Adrenal gland (tissue), 12 donors: Measurements from ENCODE around the gene RAB1B. TPM values are rescaled to one million over a fixed set of nuclear protein-coding genes. Genes with fewer than 3 reads are reported as not detected.

ENCODE experiments used
- DNase-seq, 7 donors: peaks; one replicate each; pipeline ENCODE4 v3.0.0-alpha.2; 2019 to 2020
- H3K27ac ChIP-seq, 5 donors: fragments of 200-600 bp; sonication (generic) in 4 of 5; 1 replicate in 3 of 5; 2 replicates in 2 of 5; pipeline versions ENCODE4 v1.5.1 to v1.8.0; 2016 to 2020; ENCODE audit warnings: mild to moderate bottlenecking in 1 of 5
- H3K27me3 ChIP-seq: fragments of 200-600 bp; 2 replicates; pipeline ENCODE4 v1.8.0; 2021
- H3K36me3 ChIP-seq, 2 donors: fragments of 200-600 bp; replicated peaks in 1 of 2; 1 replicate in 1 of 2; 2 replicates in 1 of 2; pipeline versions ENCODE4 v1.5.1 to v1.8.0; 2018 to 2022
- H3K4me1 ChIP-seq, 2 donors: fragments of 200-600 bp; replicated peaks in 1 of 2; 1 replicate in 1 of 2; 2 replicates in 1 of 2; pipeline versions ENCODE4 v1.5.1 to v1.8.0; 2018 to 2021
- H3K4me3 ChIP-seq, 4 donors: fragments of 200-600 bp; sonication (generic) in 3 of 4; one replicate each; pipeline ENCODE4 v1.5.1; 2016 to 2018
- H3K9me3 ChIP-seq, 3 donors: fragments of 200-600 bp; sonication (generic) in 1 of 3; replicated peaks in 1 of 3; 1 replicate in 2 of 3; 2 replicates in 1 of 3; pipeline versions ENCODE4 v1.5.1 to v1.8.0; 2016 to 2021
- POLR2A ChIP-seq, 2 donors: fragments of 450-650 bp; IDR thresholded peaks; one replicate each; pipeline ENCODE4 v1.6.1; 2017; ENCODE audit warnings: antibody characterized with exemption in 2 of 2, mild to moderate bottlenecking in 2 of 2, moderate library complexity in 1 of 2
- WGBS, 4 donors: extraction: QIAGEN DNeasy Blood & Tissue Kit in 2 of 4; methylation state at CpG; one replicate each; pipeline versions ENCODE4 v1.1.5 to v1.1.7; 2013 to 2017; 5-methylcytosine and 5-hydroxymethylcytosine counted together
- intact Hi-C, 2 donors: fragments of 100-400 bp; cut with DNase I; formaldehyde crosslinking; loops; one replicate each; pipeline versions ENCODE4 v1.14.1 to v1.15.0; 2022 to 2023
- polyA plus RNA-seq, 3 donors: library from polyadenylated mRNA; stranded (reverse); fragments of 200-250 nt in 2 of 3; fragments of 350-450 nt in 1 of 3; fragmentation: Illumina TruSeq in 1 of 3; extraction: RNeasy Lipid Tissue Mini Kit (QIAGEN cat#74804) in 1 of 3; gene quantifications; one replicate each; pipeline ENCODE4 v1.2.3, GENCODE V29; 2013 to 2014
- total RNA-seq, 9 donors: library from RNA; depleted of rRNA in 4 of 9; stranded (reverse); fragments of >200 nt in 4 of 9; fragments of 120-200 nt in 1 of 9; fragmentation: NEBNext Ultra II Directional in 1 of 9; extraction: Animal tissue kit (Norgen Biotek cat#: 25700) in 1 of 9; gene quantifications; one replicate each; pipeline versions ENCODE4 v1.1.0 to v1.2.4, GENCODE V29; 2013 to 2023
- TF ChIP-seq, protein P1 (sequence below), 6 experiments: fragments of 450-650 bp in 4 of 6; fragments of 200-600 bp in 2 of 6; sonication (generic) in 1 of 6; IDR thresholded peaks; 1 replicate in 5 of 6; 2 replicates in 1 of 6; pipeline versions ENCODE4 v1.5.1 to v1.8.0; 2016 to 2021; ENCODE audit warnings: antibody characterized with exemption in 6 of 6, mild to moderate bottlenecking in 2 of 6, moderate library complexity in 1 of 6
- donor health status: healthy with polysubstance abuse.
- donor health status: Bipolar disorder and iron deficiency.
- donor health status: DM: yes; HTN: yes; CAD: no.
- donor health status: DM: no; HTN: no; CAD: no.
- donor health status: DM: no; HTN: no; CAD: no.
- donor health status: DM: yes; HTN: yes; CAD: no.

RAB1B gene
- total and polyA plus RNA-seq, 12 donors: 109 to 190 (median 162) TPM

DNA sequence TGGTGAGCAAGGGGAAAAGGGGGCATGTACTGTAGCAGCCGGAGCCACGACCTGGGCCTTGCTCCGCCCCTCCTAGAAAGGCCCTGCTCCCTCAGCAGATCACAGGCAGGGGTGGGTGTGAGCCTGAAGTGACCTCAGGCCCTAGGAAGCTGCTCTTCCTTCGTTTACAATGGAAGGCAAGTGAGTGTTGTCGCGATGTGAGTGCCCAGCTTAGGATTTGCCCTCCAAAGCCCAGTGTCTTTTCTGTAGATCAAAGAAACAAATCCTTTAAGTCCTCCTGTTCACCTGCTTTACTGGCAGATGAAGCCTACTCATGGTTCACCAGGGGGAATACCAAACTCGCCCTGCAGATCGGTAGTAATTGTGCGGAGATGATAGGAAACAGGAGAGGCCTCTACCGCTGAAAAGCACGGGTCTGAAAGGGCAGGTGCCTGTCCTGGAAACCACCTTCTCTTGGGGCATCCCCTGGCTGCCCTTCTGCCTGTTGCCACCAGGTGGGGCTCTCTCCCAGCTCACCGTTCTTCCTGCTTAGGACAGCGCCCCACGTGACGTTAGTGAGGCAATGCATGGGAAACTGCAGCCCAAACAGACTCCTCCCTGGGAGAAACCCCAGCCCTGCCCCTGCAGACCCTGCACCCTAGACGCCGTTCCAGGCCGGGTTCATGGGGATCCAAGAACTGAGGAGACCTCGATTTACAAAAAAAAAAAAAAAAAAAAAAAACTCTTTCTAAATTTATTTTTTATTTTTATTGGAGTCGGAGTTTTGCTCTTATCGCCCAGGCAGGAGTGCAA lies 45.9 kb upstream of the RAB1B start:
- H3K4me3 ChIP-seq: no peak overlapping the region
- no peaks in the 10 kb centered on the region for H3K4me1 ChIP-seq
- peaks cover 0 to 37% of the 10 kb centered on the region in 2 donors for H3K36me3 ChIP-seq
- 26 to 36% (median 28%) methylated on average over 8 to 21 of the region's 21 CpGs for WGBS, 4 donors
- no peak for TF ChIP-seq POLR2A (IDR thresholded peaks at IDR 0.05)
- TF ChIP-seq, protein P1, sequence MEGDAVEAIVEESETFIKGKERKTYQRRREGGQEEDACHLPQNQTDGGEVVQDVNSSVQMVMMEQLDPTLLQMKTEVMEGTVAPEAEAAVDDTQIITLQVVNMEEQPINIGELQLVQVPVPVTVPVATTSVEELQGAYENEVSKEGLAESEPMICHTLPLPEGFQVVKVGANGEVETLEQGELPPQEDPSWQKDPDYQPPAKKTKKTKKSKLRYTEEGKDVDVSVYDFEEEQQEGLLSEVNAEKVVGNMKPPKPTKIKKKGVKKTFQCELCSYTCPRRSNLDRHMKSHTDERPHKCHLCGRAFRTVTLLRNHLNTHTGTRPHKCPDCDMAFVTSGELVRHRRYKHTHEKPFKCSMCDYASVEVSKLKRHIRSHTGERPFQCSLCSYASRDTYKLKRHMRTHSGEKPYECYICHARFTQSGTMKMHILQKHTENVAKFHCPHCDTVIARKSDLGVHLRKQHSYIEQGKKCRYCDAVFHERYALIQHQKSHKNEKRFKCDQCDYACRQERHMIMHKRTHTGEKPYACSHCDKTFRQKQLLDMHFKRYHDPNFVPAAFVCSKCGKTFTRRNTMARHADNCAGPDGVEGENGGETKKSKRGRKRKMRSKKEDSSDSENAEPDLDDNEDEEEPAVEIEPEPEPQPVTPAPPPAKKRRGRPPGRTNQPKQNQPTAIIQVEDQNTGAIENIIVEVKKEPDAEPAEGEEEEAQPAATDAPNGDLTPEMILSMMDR (IDR thresholded peaks at IDR 0.05): peak; percentile 94 to 100 (median 99)
- DNase-seq: peak; percentile 88 to 96 (median 92)
- H3K27me3 ChIP-seq: no peaks in the 10 kb centered on the region
- H3K27ac ChIP-seq: no peak overlapping the region
- intact Hi-C loops: loop anchor here (2.0 to 10.0 kb wide), 3 partner anchors 36 to 62 kb away; partner anchors contain the start of gene YIF1A (in 1 of the 2)
- no peaks in the 10 kb centered on the region for H3K9me3 ChIP-seq

- no peak for DNase-seq
- TF ChIP-seq, protein P1 (IDR thresholded peaks at IDR 0.05): no peak
- TF ChIP-seq POLR2A (IDR thresholded peaks at IDR 0.05): no peak
- Histone ChIP-seq H3K27me3 (no peaks in the 10 kb centered on the region), H3K36me3 (peaks cover 0 to 29% of the 10 kb centered on the region in 2 donors), H3K4me3 (no peak overlapping the region), H3K4me1 (no peaks in the 10 kb centered on the region), H3K9me3 (no peaks in the 10 kb centered on the region), H3K27ac (no peak overlapping the region)
- intact Hi-C loops: loop anchor here (5.0 to 10.0 kb wide), 2 partner anchors 58 to 60 kb away; partner anchors contain the start of gene YIF1A (in 1 of the 2)
- 88 to 95% (median 93%) methylated on average over 10 of the region's 10 CpGs for WGBS, 4 donors
Measured at GRCh38 chr11:66224226-66224855, 44.1 kb upstream of the RAB1B start.

- intact Hi-C loops: loop anchor here in 1 of 2 donors (10.0 kb wide), 1 partner anchor 60 kb away; the partner anchor contains the start of gene YIF1A
- DNase-seq: no peak
- no peaks in the 10 kb centered on the region for H3K4me1 ChIP-seq
- 84 to 97% (median 91%) methylated on average over 2 of the region's 2 CpGs for WGBS, 4 donors
- TF ChIP-seq POLR2A (IDR thresholded peaks at IDR 0.05): no peak
- TF ChIP-seq, protein P1 (IDR thresholded peaks at IDR 0.05): no peak
- no peaks in the 10 kb centered on the region for H3K9me3 ChIP-seq
- H3K27ac ChIP-seq: no peak overlapping the region
- H3K36me3 ChIP-seq: peaks cover 0 to 22% of the 10 kb centered on the region in 2 donors
- H3K4me3 ChIP-seq: no peak overlapping the region
- no peaks in the 10 kb centered on the region for H3K27me3 ChIP-seq
Measured at GRCh38 chr11:66225066-66225465, 43.4 kb upstream of the RAB1B start.

DNA sequence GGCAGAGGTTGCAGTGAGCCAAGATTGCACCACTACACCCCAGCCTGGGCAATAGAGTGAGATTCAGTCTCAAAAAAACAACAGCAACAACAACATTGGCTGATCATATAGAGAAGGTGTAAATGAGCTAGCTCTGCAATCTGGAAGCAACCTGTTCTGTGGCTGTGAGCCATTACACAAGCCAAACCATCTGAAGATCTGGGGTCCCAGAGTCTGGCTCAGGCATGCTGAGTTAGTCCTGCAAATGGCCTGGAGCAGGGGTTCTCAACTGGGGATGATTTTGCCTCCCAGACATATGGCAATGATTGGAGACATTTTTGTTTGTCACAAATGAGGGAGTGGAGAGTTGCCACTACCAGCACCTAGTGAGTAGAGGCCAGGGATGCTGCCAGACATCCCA lies 42.3 kb upstream of the RAB1B start:
- H3K4me1 ChIP-seq: no peaks in the 10 kb centered on the region
- intact Hi-C loops: loop anchor here in 1 of 2 donors (10.0 kb wide), 1 partner anchor 59 kb away; the partner anchor contains the start of gene YIF1A
- peaks cover 0 to 26% of the 10 kb centered on the region in 2 donors for H3K36me3 ChIP-seq
- no peak for TF ChIP-seq POLR2A (IDR thresholded peaks at IDR 0.05)
- TF ChIP-seq, protein P1 (IDR thresholded peaks at IDR 0.05): no peak
- H3K4me3 ChIP-seq: no peak overlapping the region
- no peak for DNase-seq
- no peaks in the 10 kb centered on the region for H3K27me3 ChIP-seq
- no peak overlapping the region for H3K27ac ChIP-seq
- H3K9me3 ChIP-seq: no peaks in the 10 kb centered on the region
